DND-41 (cell line): ENCODE results near the gene ARHGAP6.

Source experiments
- CTCF ChIP-seq: IDR thresholded peaks from 2 replicates; pipeline ENCODE4 v1.5.1; 2012; ENCODE audit warnings: borderline replicate concordance, low read length, moderate library complexity, mild to moderate bottlenecking; ENCODE audit not compliant: poor library complexity, severe bottlenecking; ENCODE audit errors: extremely low read depth
- EZH2 ChIP-seq: IDR thresholded peaks from 3 replicates; pipeline ENCODE4 v1.6.1; 2012; ENCODE audit warnings: borderline replicate concordance, low read depth, mild to moderate bottlenecking, moderate library complexity, low read length, inconsistent platforms; ENCODE audit not compliant: severe bottlenecking

- TF ChIP-seq CTCF (no peak), EZH2 (no peak)
Measured at GRCh38 chrX:11421805-11422524, 243.8 kb downstream of the ARHGAP6 start.
